Urothelium cell line (cell line): Measurements from ENCODE around the gene ZNF358.

Experiments
- DNase-seq: peaks from one replicate; pipeline ENCODE4 v3.0.0; 2011; ENCODE audit warnings: low spot score, mixed read lengths
- FAIRE-seq: peaks from 2 replicates; lab custom pipeline; 2011; peaks lifted over from hg19 to GRCh38; lab: Jason Lieb, UNC

The ZNF358 gene

GRCh38 chr19:7554990-7555864, 39.3 kb downstream of the ZNF358 start:
- DNase-seq (peak; percentile 26), FAIRE-seq (no peak)

DNA sequence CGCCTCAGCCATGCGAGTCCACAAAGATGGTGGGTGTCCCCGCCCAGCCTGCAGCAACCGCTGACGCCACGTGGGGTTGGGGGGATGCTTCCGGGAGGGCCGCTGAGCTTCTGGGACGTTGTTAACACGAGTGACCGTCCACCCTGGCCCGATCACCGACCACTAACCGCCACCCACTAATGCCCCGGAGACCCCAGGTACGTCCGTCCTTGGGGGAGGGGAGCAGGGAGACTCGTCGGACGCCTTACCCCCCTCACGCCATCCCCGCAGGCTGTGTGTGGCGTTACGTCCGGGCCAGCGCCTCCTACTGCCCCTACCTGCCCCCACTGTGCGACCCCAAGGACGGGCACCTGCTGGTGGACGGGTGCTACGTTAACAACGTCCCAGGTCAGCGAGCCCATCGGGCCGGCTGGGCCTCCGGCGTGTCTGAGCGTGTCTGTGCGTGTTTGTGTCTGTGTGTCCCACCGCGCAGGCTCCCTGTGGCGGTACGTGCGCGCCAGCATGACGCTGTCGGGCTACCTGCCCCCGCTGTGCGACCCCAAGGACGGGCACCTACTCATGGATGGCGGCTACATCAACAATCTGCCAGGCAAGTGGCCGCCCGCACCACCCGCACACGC, 40.9 kb downstream of the ZNF358 start:
- DNase-seq (no peak), FAIRE-seq (no peak)

DNA sequence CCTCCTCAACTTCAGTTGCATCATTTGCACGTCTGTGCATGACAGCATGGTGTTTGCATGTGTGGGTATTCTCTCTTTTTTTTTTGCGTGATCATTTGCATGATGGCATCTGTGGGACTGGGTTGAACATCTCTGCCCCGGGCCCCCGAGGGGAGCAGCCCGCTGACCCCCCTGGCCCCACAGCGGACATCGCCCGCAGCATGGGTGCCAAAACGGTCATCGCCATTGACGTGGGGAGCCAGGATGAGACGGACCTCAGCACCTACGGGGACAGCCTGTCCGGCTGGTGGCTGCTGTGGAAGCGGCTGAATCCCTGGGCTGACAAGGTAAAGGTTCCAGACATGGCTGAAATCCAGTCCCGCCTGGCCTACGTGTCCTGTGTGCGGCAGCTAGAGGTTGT, 42.8 kb downstream of the ZNF358 start:
- no peak for FAIRE-seq
- DNase-seq = no peak

DNA sequence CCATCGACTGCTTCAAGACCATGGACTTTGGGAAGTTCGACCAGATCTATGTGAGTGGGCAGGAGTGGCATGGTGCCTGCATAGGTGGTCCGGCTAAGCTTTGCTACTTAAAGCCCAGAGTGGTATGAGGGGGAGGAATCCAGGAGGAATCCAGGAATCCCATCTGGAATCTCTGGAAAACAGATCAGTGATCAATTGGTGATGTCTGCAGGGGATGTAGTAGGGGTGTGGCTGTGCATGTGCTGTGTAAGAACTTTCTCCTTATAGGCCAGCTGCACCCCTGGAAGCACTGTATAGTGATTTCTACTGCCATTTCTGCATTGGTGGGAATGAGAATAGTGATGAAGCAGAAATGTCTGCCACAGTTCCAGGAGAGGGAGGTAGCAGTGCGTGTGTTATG, 43.2 kb downstream of the ZNF358 start:
- DNase-seq (no peak), FAIRE-seq (no peak)

DNA sequence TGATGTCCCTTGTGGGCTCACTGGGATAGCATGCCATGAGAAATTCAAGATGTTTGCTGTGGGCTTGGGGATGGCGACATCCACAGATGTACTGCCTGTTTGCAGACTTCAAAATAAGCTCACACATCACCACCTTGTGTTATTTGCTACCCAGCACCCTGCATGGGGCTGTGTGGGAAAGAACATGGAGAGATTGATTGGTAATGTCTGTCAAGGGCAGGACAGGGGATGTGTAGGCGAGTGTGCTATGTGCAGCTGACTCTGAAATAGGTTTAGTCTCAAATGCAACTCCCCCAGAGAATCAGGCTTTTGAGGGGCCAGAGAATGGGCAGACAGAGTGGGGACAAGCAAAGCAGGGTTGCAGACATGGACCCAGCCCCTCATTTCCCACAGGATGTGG, 44.4 kb downstream of the ZNF358 start:
- no peak for FAIRE-seq
- DNase-seq = no peak

- FAIRE-seq (no peak), DNase-seq (no peak)
Measured at GRCh38 chr19:7561325-7561724, 45.4 kb downstream of the ZNF358 start.

DNA sequence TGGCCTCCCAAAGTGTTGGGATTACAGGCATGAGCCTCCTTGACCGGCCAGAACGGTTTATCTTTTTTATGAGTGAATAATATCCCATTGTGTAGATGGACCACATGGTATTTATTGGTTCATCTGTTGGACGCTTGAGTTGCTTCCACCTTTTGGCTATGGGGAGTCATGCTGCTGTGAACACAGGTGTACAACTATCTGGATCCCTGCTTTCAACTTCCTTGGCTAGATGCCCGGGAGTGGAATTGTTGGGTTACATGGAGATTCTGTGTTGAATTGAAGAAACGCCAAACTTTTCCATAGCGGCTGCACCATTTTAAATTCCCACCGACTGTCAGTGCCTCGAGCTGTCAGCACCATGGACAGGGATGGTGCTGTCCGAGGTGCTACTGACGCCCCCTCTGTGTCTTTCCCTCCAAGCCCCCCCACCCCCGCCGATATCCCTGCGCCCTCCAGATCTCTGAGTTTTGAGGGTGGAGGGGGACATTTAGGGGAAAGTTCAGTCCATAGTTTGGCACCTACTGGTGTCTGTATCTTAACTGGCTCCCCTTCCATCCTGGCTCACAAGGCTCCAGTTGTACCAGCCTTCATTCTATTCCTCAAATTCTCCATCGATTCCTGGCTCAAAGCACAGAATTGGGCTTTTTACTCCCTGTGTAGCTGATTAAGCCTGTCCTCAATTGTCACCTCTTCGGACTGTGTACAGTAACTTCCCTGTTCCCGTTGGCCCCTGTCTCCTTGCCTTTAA, 46.9 kb downstream of the ZNF358 start:
- DNase-seq = no peak
- FAIRE-seq = no peak

- DNase-seq (no peak), FAIRE-seq (no peak)
Measured at GRCh38 chr19:7564866-7565265, 49.0 kb downstream of the ZNF358 start.

DNA sequence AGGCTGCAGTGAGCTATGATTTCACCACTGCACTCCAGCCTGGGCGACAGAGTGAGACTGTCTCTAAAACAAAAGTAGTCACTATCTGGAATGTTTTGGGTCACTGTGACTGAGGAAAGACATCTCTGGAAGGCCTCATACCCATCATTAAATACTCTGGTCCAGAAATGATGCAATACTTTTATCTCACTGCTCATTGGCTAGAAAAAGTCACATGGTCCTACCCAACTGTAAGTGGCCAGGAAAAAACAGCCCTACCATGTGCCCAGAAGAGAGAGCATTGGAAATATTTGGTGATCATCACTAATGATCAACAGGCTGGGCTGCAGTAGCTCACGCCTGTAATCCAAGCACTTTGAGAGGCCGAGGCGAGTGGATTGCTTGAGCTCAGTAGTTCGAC, 49.4 kb downstream of the ZNF358 start:
- no peak for FAIRE-seq
- DNase-seq = no peak
